Activated CD8-positive, alpha-beta memory T cell treated with anti-CD3 and anti-CD28 coated beads, Interleukin-2, amount 50 U/mL, for 24 hours (primary cell): ENCODE results near the gene DDX39B.
"Not testable (repeated sequence)": the region's sequence is repeated elsewhere in the genome, so short reads cannot be mapped to it uniquely, and the experiment has no call there.

Experiments
- DNase-seq: peaks from one replicate; pipeline ENCODE4 v3.0.0-alpha.2; 2020; ENCODE audit errors: extremely low read depth

Gene DDX39B

GRCh38 chr6:31528821-31529328 is 12.9 kb downstream of the DDX39B start, which contains the start of gene MCCD1:
TSS of gene MCCD1 (plus strand) at chr6:31528962. CDS start at chr6:31529015, 53 bp downstream.
- DNase-seq: no peak

DNA sequence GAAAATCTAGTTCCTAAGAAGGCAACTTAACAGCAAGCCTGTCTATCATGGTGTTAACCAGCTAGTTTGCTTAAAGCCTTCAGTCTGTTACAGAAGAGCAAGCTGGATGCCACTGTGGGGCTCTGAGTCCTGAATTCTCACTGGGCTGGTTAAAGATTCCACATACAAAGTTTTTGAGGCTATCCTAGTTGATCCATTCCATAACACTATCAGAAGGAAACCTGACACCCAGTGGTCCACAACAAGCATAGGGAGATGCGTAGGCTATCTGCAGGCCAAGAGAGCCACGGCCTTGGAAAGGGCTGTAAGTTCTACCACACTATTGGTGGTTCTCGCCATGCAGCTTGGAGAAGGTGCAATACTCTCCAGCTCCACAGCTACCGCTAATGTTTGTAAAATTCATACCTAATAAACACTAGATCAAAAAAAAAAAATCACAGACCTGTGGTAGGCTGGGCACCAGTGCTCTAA is 13.5 kb downstream of the DDX39B start:
- DNase-seq: no peak

DNA sequence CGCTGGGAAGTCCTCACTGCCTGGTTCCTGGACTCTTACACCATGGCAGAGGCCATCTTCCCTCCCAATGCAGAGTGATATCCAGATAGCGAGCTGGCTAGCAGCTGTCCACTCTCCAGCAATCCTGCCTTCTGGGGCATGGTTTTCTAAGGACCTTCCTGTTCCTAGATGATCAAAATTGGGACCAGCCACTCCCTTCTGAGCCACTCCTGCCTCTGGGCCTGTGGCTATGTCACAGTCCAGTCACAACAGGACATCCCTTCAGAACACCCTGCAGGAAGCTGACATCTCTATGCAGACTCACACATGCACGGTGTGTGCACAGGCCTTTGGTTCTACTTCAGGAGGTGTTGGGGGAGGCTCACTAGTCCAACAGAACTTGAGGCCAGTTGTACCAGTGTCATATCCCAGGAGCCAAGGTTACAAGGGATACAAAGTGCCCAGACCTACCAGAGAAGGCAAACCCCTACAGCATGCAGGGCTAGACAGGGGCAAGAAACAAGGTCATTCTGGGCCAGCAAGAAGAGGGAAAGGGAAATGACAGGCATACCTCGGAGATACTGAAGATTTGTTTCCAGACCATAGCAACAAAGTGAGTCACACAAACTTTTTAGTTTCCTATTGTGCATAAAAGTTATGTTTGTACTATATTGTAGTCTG is 15.7 kb downstream of the DDX39B start:
- DNase-seq: no peak

GRCh38 chr6:31525553-31525931 is 16.3 kb downstream of the DDX39B start:
- no peak for DNase-seq

GRCh38 chr6:31521835-31522234 is 20.0 kb downstream of the DDX39B start:
- no peak for DNase-seq

GRCh38 chr6:31513456-31514165 is 28.2 kb downstream of the DDX39B start:
- DNase-seq: no peak

GRCh38 chr6:31510007-31510406 is 31.8 kb downstream of the DDX39B start:
- DNase-seq: no peak

GRCh38 chr6:31509036-31509435 is 32.8 kb downstream of the DDX39B start:
- not testable (repeated sequence) for DNase-seq

DNA sequence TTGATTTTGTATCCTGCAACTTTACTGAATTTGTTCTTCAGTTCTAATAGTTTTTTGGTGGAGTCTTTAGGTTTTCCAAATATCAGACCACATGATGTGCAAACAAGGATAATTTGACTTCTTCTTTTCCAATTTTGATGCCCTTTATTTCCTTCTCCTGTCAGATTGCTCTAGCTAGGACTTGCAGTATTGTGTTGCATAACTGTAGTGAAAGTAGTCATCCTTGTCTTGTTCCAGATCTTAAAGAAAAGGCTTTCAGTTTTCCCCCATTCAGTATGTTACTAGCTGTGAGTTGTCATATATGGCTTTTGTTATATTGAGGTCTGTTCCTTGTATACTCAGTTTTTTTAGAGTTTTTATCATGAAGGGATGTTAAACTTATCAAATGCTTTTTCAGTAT is 39.2 kb downstream of the DDX39B start:
- DNase-seq: no peak

GRCh38 chr6:31499648-31500047 is 42.2 kb downstream of the DDX39B start:
- not testable (repeated sequence) for DNase-seq

DNA sequence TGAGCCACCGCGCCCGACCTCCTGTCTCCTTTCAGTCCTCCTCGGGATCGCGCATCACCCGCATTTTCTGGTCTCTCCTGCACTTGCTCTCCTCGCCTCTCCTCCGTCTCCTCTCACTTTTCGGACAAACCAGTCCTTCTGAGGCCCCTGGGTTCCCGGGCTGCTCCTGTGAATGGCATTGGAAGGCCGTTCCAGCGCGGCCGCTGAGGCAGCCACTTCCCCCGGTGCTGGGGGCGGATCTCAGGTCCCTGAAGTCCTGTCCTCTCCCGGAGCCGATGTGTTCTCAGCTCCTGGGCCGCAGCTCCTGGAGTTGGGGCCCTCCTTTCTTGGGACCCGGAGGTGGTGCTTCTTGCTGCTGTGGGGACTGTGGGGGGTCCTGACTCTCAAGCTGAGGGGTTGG is 43.1 kb downstream of the DDX39B start:
- no peak for DNase-seq

DNA sequence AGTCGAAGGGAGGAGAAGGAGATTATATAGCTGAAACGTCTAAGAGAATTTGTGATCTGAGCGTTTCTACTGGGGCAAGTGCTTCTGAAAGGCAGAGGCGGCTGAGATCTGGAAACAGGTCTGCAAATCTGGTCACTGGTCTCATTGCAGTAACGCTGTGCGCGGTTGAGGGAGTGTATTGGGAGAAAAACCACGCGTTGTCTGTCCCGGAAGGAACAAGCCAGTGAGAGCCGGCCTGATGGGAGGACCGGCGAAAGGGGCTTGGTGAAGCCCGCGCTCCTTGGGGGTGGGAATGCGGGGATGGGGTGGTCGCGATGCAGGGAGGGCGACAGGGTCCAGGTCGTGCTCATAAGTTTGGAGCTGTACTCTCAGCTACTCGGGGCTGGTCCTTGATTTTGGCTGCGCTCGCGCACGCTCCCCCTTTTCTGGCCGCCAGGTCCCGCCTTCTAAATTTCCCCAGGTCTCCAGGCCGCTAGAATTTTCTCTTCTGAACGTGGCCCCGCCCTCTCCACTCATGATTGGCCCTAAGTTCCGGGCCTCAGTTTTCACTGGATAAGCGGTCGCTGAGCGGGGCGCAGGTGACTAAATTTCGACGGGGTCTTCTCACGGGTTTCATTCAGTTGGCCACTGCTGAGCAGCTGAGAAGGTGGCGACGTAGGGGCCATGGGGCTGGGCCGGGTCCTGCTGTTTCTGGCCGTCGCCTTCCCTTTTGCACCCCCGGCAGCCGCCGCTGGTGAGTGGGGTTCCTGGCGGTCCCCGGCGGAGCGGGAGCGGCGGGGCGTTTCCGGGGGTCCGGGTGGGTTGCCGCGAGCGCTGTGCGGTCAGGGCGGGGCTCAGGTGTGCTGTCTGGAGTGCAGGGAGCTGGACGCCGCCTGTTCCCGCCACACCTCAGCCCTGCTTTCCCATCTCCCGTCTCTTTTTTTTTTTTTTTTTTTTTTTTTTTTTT is 44.0 kb downstream of the DDX39B start, which contains the start of gene MICB:
TSS of gene MICB (plus strand) at position 615 of the 946 bp plus-strand sequence. CDS start at position 664, 49 bp downstream.
- DNase-seq: peak; percentile 78

GRCh38 chr6:31496826-31497225 is 45.0 kb downstream of the DDX39B start:
- not testable (repeated sequence) for DNase-seq

DNA sequence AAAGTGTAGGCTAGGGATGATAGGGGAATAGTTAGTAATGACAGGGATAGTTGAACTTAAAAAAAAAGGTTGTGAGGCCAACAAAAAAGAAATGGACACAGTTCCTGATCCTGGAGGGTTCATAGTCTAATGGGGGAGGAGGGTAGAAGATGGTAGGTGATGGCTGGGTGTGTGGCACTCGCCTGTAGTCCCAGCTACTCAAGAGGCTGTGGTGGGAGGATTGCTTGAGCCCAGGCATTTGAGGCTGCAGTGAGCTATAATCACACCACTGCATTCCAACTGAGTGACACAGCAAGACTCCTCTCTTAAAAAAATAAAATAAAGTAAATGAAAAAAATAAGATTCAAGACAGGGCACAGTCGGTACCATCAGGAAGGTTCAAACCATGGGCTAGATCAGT is 46.2 kb downstream of the DDX39B start:
- no peak for DNase-seq

- DNase-seq: peak; percentile 48
Observed at GRCh38 chr6:31493875-31494694, 47.7 kb downstream of the DDX39B start.

DNA sequence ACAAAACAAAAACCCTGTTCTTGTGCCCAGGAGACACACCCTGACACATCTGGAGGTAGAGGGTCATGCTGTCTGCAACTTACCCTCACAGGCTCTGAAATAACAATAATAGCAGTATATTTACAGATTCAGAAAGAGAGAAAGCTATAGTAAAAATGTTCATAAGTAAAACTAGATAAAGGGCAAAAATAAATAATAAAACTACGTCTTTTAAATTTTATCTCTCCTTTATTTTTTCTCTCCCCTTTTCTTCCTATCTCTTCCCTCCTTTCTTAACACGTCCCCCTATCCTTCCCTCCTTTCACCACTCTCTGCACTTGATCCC is 48.3 kb downstream of the DDX39B start:
- not testable (repeated sequence) for DNase-seq

GRCh38 chr6:31490115-31490873 is 51.5 kb downstream of the DDX39B start:
- no peak for DNase-seq

DNA sequence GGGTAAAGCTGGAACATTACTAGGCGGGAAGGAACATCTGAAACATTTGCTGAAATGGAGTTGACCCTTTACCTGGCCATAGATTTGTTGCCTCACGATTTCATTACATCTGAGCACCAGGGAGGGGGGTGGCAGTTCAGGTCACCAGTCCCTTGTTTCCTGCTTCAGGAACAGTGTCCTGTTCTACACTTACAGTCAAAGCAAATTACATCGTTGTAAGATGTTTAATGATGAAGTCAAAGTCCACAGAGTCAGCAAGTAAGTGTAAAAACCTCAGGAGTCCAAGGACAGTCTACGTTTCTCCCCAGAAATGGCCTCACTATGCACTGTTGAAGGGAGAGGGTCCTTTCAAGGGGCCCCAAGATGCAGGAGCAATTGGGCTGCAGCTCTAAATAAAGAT is 52.7 kb downstream of the DDX39B start:
- no peak for DNase-seq

DNA sequence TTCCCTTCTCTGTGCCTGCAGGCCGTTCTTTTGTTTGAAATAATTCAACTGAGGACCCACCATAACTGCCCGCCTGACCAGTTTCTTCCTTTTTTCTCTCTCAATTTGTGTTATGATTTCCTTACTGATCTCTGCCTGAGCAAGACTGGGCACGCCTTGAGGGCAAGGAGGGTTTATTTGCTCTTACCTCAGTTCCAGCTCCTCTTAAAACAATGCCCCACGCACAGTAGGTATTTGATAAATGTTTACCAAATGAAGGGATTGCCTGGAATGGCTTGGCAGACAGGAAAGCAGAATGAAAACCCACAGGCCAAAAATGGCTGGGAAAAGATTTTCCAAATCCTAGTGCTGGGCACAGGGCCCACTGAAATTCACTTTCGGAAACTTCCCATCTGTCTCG is 54.1 kb downstream of the DDX39B start:
- DNase-seq: not testable (repeated sequence)
